OCI-LY3 (cell line): ENCODE results near the gene EEF1G.
"Not testable (repeated sequence)": the region's sequence is repeated elsewhere in the genome, so short reads cannot be mapped to it uniquely, and the experiment has no call there.

Source experiments
- EZH2phosphoT487 ChIP-seq: fragments of 200-600 bp; shearing (Covaris generic); IDR thresholded peaks from 2 replicates; pipeline ENCODE4 v1.6.1; 2018; ENCODE audit warnings: antibody characterized with exemption, mixed run types, low read depth
- TF ChIP-seq, protein P1 (sequence below): fragments of 200-600, 300-600 bp; sonication (generic); IDR thresholded peaks from 2 replicates; pipeline ENCODE4 v1.5.1; 2014; ENCODE audit warnings: antibody characterized with exemption, low read length, low read depth

- TF ChIP-seq, protein P1, sequence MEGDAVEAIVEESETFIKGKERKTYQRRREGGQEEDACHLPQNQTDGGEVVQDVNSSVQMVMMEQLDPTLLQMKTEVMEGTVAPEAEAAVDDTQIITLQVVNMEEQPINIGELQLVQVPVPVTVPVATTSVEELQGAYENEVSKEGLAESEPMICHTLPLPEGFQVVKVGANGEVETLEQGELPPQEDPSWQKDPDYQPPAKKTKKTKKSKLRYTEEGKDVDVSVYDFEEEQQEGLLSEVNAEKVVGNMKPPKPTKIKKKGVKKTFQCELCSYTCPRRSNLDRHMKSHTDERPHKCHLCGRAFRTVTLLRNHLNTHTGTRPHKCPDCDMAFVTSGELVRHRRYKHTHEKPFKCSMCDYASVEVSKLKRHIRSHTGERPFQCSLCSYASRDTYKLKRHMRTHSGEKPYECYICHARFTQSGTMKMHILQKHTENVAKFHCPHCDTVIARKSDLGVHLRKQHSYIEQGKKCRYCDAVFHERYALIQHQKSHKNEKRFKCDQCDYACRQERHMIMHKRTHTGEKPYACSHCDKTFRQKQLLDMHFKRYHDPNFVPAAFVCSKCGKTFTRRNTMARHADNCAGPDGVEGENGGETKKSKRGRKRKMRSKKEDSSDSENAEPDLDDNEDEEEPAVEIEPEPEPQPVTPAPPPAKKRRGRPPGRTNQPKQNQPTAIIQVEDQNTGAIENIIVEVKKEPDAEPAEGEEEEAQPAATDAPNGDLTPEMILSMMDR: not testable (repeated sequence)
- TF ChIP-seq EZH2phosphoT487: not testable (repeated sequence)
These were observed 11.7 kb upstream of the EEF1G start for GRCh38 chr11:62585356-62585755.
